ENCODE data around the gene SLF2. TPM values are rescaled to one million over a fixed set of nuclear protein-coding genes. Genes with fewer than 3 reads are reported as not detected.
"Not testable (repeated sequence)": the region's sequence is repeated elsewhere in the genome, so short reads cannot be mapped to it uniquely, and the experiment has no call there.

The SLF2 gene
- total and polyA plus RNA-seq, 8 donors, result 9.5 to 16.8 (median 11.8) TPM

DNA sequence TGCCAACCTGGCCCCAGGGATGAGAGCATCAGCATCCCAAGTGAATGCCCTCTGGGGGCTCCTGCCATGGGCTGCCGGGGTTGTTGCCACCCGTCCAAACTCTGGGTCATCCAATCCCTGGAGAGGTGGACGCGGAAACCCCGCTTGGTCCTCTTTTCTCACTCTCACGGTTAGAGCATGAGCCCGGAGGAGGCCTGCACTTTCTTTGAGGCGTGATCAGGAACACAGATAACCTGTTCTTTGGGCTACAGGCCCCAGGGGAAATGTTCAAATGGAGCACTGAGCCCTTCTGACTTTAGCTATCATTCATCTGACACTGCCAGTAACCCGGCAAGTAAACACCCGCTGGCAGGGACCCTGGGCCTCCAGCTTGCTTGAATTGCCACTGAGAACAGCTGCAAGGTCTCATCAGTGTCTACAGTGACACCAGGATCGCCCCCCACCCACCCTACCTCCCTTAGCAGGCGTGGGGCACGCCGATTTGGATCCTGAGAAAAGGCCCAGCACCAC lies 29.4 kb upstream of the SLF2 start:
- TF ChIP-seq, protein P1, sequence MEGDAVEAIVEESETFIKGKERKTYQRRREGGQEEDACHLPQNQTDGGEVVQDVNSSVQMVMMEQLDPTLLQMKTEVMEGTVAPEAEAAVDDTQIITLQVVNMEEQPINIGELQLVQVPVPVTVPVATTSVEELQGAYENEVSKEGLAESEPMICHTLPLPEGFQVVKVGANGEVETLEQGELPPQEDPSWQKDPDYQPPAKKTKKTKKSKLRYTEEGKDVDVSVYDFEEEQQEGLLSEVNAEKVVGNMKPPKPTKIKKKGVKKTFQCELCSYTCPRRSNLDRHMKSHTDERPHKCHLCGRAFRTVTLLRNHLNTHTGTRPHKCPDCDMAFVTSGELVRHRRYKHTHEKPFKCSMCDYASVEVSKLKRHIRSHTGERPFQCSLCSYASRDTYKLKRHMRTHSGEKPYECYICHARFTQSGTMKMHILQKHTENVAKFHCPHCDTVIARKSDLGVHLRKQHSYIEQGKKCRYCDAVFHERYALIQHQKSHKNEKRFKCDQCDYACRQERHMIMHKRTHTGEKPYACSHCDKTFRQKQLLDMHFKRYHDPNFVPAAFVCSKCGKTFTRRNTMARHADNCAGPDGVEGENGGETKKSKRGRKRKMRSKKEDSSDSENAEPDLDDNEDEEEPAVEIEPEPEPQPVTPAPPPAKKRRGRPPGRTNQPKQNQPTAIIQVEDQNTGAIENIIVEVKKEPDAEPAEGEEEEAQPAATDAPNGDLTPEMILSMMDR (IDR thresholded peaks at IDR 0.05), result no peak
- intact Hi-C loops (cut with DNase I), result loop anchor here in 1 of 3 donors (5.0 kb wide), 1 partner anchor 321 kb away; no protein-coding TSS in a partner anchor
- Histone ChIP-seq H3K27me3 (no peaks in the 10 kb centered on the region), H3K4me1 (no peaks in the 10 kb centered on the region), H3K36me3 (no peaks in the 10 kb centered on the region), H3K9me3 (no peaks in the 10 kb centered on the region), H3K27ac (no peak overlapping the region), H3K4me3 (no peak overlapping the region)
- FAIRE-seq, result no peak
- no peak for DNase-seq
- ATAC-seq, result no peak
- 67 to 76% methylated on average over 14 of the region's 14 CpGs for WGBS, 2 donors

DNA sequence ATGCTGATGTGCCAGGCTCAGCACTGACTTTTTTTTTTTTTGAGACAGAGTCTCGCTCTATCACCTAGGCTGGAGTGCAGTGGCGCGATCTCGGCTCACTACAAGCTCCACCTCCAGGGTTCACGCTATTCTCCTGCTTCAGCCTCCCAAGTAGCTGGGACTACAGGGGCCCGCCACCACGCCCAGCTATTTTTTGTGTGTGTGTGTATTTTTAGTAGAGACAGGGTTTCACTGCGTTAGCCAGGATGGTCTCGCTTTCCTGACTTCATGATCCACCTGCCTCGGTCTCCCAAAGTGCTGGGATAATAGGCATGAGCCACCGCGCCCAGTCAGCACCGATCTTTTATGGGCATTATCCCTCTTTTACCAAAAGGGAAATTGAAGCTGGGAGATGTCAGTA lies 27.2 kb upstream of the SLF2 start:
- 94 to 97% methylated on average over 13 of the region's 13 CpGs for WGBS, 2 donors
- H3K36me3 ChIP-seq; DNase-seq; H3K4me3 ChIP-seq; H3K27me3 ChIP-seq; intact Hi-C loops (cut with DNase I); FAIRE-seq; H3K27ac ChIP-seq; ATAC-seq; H3K9me3 ChIP-seq; H3K4me1 ChIP-seq: not testable (repeated sequence)

DNA sequence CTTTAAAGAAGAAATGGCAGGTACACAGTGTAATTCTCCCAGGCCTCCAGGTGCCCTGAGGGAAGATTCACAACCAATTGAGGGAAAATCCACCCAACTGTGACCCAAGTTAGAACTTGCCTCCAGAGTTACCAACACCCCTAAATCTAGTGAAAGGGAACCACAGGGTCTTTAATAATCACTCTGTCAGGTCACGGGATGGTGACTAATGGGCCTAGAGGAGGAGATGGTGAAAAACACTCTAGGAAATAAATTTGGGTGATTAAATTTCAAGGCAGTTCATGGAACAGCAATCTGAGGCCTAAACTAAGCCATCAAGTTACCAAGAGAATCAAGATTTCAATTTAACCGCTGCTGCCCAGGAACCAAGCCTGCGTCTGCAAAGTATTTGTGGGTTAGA lies 26.7 kb upstream of the SLF2 start:
- ATAC-seq (no peak), DNase-seq (no peak), FAIRE-seq (no peak)
- Histone ChIP-seq H3K36me3 (no peaks in the 10 kb centered on the region), H3K27ac (no peak overlapping the region), H3K4me3 (no peak overlapping the region), H3K9me3 (no peaks in the 10 kb centered on the region), H3K4me1 (no peaks in the 10 kb centered on the region), H3K27me3 (no peaks in the 10 kb centered on the region)
- TF ChIP-seq, protein P1 (IDR thresholded peaks at IDR 0.05), result no peak
- intact Hi-C loops (cut with DNase I), result no loop called here
- 92 to 97% methylated on average over 3 of the region's 3 CpGs for WGBS, 2 donors

DNA sequence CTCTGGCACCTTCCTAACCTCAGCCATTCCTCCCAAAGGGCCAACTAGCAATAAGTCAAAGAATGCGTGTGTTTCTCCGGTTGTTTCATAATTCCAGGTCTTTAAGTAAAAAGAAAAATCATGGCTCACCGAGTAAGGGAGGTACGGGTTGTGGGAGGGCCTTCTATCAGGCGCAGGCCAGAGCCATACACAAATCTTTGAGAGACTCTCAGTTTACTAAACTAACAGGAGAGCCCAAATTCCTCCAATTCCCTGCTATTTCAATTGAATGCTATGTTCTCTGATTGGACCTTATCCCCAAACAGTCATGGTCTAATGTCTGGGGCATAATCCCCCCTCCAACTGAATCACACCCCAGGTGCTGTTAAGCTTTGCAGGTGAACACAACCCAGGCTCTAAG lies 26.2 kb upstream of the SLF2 start:
- TF ChIP-seq, protein P1 (IDR thresholded peaks at IDR 0.05), result no peak
- no peak overlapping the region for H3K27ac ChIP-seq
- no peaks in the 10 kb centered on the region for H3K27me3 ChIP-seq
- H3K4me3 ChIP-seq, result no peak overlapping the region
- intact Hi-C loops (cut with DNase I), result no loop called here
- no peaks in the 10 kb centered on the region for H3K36me3 ChIP-seq
- no peak for FAIRE-seq
- no peaks in the 10 kb centered on the region for H3K4me1 ChIP-seq
- no peak for DNase-seq
- no peaks in the 10 kb centered on the region for H3K9me3 ChIP-seq
- 82 to 94% methylated on average over 5 of the region's 5 CpGs for WGBS, 2 donors
- no peak for ATAC-seq

DNA sequence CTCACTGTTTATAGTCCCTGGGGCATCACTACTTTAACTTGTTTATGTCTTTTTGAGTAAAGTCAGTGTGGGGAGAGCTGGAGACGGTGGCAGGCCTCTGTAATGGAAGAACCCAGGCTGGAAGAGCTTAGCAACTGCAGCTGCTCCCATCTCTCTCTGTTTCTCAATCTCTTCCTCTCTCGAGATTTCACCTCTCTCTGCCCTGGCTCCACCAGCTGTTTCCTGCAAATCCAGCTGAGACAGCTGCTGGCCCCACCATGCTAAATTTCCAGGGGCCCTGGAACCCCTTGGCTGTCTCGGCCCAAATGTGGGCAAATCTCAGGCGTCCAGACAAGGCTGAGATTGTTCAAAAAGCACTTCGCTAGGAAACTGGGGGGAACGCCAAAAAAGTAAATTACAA lies 25.8 kb upstream of the SLF2 start:
- peak in 1 of 4 donors; percentile 22 for ATAC-seq

More for the DNA sequence above, 25.8 kb upstream of the SLF2 start:
- DNase-seq, result no peak
- TF ChIP-seq, protein P1 (IDR thresholded peaks at IDR 0.05), result no peak
- intact Hi-C loops (cut with DNase I), result no loop called here
- FAIRE-seq, result no peak
- no peak overlapping the region for H3K27ac ChIP-seq
- no peak overlapping the region for H3K4me3 ChIP-seq
- H3K27me3 ChIP-seq, result no peaks in the 10 kb centered on the region
- no peaks in the 10 kb centered on the region for H3K4me1 ChIP-seq
- no peaks in the 10 kb centered on the region for H3K9me3 ChIP-seq
- H3K36me3 ChIP-seq, result no peaks in the 10 kb centered on the region
- WGBS, 2 donors, result 60 to 69% methylated on average over 6 of the region's 6 CpGs

Measured in pancreas (tissue), 10 donors.